Muscle of back (tissue), 11 donors: ENCODE measurements around the gene TPR. TPM values are rescaled to one million over a fixed set of nuclear protein-coding genes. Genes with fewer than 3 reads are reported as not detected.
A peak's percentile ranks its signal among the peaks of the same experiment; 100 is the strongest.

Source experiments
- DNase-seq, 3 donors: peaks; one replicate each; pipeline versions ENCODE4 v3.0.0 to v3.0.0-alpha.2; 2013
- polyA plus RNA-seq, 10 donors: library from polyadenylated mRNA; unstranded; fragments of 120-200 nt; gene quantifications; one replicate each; pipeline ENCODE4 v1.2.1, GENCODE V29; 2013; ENCODE audit not compliant: insufficient read length in 10 of 10

Gene TPR
- polyA plus RNA-seq, 10 donors, result 49.4 to 77.1 (median 63.9) TPM

DNA sequence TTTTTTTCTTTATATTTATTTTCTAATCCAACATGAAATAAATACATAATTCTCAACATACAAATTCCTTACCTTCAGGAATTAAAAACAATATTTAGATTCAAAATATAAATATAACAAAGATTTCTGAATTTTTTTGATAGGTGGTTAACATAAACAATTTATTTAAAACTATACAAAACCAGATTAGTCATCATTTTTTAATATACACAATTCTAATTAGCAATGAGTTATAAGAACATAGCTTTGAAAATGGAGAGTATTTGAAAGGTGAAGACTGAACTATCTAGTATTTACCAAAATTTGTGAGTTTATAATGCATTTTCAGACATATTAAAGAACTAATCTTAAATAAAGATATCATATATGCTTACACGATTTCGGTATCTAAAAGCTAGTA is 37.5 kb downstream of the TPR start:
- no peak for DNase-seq

DNA sequence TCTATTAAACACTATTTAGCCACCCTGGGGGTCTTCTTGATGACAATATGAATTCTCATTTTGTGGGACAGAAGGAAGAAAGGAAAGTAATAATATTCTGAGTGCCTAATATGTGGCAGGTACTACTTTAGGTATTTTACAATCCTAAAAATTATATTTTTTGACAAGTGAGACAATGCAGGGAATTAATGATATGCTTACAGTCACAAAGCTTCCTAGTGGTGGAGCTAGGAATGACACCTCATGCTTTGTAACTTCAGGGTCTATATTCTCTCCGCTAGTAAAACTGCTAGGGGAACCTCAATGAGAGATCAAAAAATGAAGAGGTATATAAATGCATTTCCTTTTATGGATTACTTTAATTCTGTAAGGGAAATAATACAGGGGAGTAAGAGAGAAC is 44.3 kb downstream of the TPR start:
- no peak for DNase-seq

GRCh38 chr1:186327331-186327730 is 47.7 kb downstream of the TPR start:
- no peak for DNase-seq

DNA sequence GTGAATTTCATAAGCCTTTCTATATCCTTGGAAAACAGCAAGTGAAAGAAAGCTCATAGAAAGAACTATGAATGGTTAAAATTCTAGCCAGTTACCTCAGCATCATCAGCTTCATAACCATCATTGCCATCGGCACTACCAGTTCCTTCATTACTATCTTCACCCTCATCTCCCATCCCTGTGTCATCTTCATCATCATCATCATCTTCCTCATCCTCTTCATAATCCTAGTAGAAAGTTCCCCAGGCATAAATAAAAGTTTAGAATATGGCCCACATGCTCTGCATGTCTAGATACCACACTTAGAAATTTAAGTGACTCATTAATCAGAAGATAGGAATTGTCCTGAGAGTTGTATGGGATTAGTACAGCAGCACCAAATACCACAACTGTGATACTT is 49.0 kb downstream of the TPR start:
- no peak for DNase-seq

- DNase-seq, result no peak
Measured at GRCh38 chr1:186325239-186325638, 49.8 kb downstream of the TPR start.

GRCh38 chr1:186323865-186324264 is 51.2 kb downstream of the TPR start:
- no peak for DNase-seq

- no peak for DNase-seq
Measured at GRCh38 chr1:186315570-186315969, 59.5 kb downstream of the TPR start.

DNA sequence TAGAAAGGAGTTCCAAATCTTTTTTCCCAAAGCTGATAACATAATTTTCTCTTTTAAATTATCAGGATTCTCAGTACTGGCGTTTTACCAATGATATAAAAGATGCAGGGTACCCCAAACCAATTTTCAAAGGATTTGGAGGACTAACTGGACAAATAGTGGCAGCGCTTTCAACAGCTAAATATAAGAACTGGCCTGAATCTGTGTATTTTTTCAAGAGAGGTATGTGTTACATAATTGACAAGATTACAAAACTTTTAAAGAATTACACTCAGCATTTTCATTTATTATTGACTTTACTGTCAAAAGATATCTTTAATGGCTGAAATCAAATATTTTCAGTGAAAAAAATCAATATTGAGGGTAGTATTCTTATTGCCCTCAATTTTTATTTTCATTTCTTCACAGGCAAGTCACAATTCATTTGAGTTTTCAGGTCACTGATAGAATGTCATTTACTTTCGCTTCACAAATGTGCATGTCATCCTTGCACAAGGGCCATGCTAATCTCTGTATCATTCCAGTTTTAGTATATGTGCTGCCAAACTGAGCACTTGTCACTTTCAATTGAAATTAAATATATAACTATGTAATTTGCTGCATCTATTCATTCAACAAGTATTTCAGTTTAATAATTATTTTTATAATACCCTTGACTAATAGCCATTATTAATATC is 63.5 kb downstream of the TPR start:
- DNase-seq, result no peak

DNA sequence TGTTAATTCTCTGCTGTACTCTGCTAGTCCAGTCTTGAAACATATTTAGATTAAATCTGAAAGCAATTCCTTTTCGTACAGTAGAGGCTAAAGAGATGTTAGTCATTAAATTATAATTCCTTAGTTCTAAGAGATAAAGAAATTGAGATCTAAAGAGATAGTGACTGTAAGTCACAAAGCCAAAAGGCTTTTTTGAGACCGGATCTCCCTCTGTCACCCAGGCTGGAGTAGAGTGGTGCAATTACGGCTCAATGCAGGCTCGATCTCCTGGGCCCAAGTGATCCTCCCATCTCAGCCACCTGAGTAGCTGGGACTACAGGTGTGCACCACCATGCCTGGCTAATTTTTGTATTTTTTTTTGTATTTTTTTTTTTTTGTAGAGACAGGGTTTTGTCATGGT is 64.7 kb downstream of the TPR start:
- no peak for DNase-seq

DNA sequence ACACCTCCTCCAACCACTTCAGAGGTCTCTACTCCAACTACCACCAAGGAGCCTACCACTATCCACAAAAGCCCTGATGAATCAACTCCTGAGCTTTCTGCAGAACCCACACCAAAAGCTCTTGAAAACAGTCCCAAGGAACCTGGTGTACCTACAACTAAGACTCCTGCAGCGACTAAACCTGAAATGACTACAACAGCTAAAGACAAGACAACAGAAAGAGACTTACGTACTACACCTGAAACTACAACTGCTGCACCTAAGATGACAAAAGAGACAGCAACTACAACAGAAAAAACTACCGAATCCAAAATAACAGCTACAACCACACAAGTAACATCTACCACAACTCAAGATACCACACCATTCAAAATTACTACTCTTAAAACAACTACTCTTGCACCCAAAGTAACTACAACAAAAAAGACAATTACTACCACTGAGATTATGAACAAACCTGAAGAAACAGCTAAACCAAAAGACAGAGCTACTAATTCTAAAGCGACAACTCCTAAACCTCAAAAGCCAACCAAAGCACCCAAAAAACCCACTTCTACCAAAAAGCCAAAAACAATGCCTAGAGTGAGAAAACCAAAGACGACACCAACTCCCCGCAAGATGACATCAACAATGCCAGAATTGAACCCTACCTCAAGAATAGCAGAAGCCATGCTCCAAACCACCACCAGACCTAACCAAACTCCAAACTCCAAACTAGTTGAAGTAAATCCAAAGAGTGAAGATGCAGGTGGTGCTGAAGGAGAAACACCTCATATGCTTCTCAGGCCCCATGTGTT is 66.6 kb downstream of the TPR start:
- DNase-seq, result no peak

DNA sequence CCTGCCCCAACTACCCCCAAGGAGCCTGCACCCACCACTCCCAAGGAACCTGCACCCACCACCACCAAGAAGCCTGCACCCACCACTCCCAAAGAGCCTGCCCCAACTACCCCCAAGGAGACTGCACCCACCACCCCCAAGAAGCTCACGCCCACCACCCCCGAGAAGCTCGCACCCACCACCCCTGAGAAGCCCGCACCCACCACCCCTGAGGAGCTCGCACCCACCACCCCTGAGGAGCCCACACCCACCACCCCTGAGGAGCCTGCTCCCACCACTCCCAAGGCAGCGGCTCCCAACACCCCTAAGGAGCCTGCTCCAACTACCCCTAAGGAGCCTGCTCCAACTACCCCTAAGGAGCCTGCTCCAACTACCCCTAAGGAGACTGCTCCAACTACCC is 67.6 kb downstream of the TPR start:
- no peak for DNase-seq

DNA sequence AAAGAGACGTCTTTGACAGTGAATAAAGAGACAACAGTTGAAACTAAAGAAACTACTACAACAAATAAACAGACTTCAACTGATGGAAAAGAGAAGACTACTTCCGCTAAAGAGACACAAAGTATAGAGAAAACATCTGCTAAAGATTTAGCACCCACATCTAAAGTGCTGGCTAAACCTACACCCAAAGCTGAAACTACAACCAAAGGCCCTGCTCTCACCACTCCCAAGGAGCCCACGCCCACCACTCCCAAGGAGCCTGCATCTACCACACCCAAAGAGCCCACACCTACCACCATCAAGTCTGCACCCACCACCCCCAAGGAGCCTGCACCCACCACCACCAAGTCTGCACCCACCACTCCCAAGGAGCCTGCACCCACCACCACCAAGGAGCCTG is 68.5 kb downstream of the TPR start:
- DNase-seq, result no peak

- DNase-seq, result peak in 1 of 3 donors; percentile 8
Measured at GRCh38 chr1:186304982-186305949, 69.8 kb downstream of the TPR start.

- no peak for DNase-seq
Measured at GRCh38 chr1:186303911-186304310, 71.1 kb downstream of the TPR start.

DNA sequence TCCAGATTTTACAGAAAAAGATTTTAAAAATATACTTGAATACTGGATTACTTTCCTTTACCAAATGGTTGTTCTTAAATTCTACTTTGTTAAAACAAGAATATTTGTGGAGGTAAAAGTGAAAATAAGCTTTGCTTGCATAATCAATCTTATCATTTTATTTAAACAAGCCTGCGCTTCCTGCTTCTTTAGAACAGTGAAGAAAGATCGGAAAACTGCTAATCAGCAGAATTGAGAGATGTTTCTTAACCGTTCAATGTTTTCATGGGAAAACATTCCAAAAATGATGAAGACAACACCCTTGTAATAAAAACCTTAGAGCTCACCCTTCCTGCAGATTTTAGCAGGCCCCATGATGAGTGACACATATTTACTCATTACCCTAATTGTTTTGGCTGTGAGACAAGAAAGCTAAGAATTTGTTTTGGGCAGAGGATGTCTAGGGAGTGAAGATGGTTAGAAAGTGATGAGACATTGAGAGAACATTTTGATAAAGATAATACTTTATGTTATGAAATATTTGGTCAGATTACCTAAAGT is 72.6 kb downstream of the TPR start:
- DNase-seq, result no peak

DNA sequence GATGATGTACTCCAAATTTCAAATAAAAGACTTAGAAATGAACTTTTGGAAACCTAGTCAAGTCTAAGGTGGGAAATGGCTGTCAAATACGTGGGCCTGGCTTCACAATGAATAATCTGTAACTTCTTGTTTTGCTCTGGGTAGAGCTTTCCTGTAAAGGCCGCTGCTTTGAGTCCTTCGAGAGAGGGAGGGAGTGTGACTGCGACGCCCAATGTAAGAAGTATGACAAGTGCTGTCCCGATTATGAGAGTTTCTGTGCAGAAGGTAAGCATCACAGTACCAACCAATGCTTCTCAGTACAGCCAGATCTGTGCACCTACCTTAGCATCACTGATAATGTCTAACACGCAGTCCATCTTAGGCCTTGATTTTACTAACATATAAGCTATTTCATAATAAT is 73.6 kb downstream of the TPR start:
- no peak for DNase-seq

DNA sequence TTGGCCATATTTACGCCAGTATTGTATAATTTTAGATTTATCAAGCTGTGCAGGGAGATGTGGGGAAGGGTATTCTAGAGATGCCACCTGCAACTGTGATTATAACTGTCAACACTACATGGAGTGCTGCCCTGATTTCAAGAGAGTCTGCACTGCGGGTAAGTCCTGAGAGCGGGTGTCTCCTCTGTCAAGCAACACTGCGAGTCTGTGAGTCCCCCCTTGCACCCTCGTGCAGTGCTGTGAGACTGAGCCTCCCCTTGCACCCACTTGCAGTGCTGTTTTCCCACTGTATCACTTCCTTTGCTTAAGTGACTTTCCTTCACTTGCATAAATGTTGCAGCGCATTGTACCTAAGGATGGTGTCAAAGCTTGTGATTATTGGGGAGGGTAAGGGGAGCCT is 75.0 kb downstream of the TPR start:
- DNase-seq, result no peak

DNA sequence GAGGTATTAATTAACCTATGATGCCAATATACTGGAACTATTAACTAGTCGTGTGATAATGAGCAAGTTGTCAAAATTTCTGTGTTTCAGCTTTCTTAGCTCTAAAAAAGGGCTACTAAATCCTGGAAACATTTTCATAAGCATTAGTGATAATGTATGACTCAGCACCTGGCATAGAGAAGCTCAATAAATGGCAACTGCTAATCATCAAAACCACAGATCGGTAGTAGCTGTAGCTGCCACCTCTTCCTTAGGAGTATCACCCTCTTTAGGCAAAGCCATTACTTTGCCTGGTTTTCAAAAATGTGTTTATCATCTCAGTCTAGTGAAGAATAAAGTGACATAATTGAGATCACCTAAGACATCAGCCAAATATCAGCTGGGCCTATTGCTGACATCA is 75.5 kb downstream of the TPR start:
- no peak for DNase-seq

GRCh38 chr1:186298851-186299250 is 76.2 kb downstream of the TPR start:
- no peak for DNase-seq

- DNase-seq, result no peak
Measured at GRCh38 chr1:186297439-186298045, 77.5 kb downstream of the TPR start.

DNA sequence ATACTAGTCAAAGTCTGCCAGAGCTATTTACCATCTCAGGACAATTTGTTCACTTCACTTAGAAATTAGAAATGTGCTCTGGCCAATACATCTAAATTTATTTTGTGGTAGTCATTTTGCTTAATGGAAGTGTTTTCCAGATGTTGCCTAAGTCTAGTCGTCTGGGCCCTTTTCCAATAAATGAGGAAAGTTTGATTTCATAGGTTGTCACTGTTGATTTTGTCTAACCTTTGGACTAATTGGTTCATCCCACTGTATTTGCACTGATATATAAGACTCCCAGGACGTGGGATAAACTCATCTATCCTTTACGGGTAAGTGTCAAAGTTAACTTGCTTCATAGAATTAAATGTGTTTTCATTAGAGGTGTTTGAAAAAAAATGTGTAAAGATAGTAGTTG is 79.1 kb downstream of the TPR start, which contains the start of gene PRG4:
PRG4 (plus strand) TSS at position 300 of the 400 bp plus-strand sequence.
- peak in 1 of 3 donors; percentile 18 for DNase-seq

GRCh38 chr1:186292875-186293274 is 82.2 kb downstream of the TPR start:
- DNase-seq, result no peak
